Activated CD8-positive, alpha-beta memory T cell treated with anti-CD3 and anti-CD28 coated beads, Interleukin-2, amount 10 ng/mL, durations not matched to agents 7 days and 5 days (primary cell): Measurements from ENCODE around the gene SLC16A8. TPM values are rescaled to one million over a fixed set of nuclear protein-coding genes. Genes with fewer than 3 reads are reported as not detected.

ENCODE experiments used
- ATAC-seq: fragments of 150-1000 bp; cut with Tn5 transposase; one replicate; pipeline ENCODE4 v1.10.0; 2021; ENCODE audit warnings: moderate library complexity
- CTCF ChIA-PET: fragments of 350-600 bp; sonication (Branson Sonifier 250); formaldehyde crosslinking; loops from one replicate; lab custom pipeline; 2021; ENCODE audit warnings: antibody characterized with exemption; lab: Charles Lee
- DNase-seq: peaks from one replicate; pipeline ENCODE4 v3.0.0-alpha.2; 2020
- H3K27ac Mint-ChIP-seq: one replicate; pipeline ENCODE4 v1.8.0; 2021; ENCODE audit warnings: mild to moderate bottlenecking, mixed read lengths
- H3K27me3 Mint-ChIP-seq: one replicate; pipeline ENCODE4 v1.8.0; 2021; ENCODE audit warnings: mixed read lengths
- H3K36me3 Mint-ChIP-seq: one replicate; pipeline ENCODE4 v1.8.0; 2021; ENCODE audit warnings: mild to moderate bottlenecking, mixed read lengths
- H3K4me1 Mint-ChIP-seq: one replicate; pipeline ENCODE4 v1.8.0; 2021; ENCODE audit warnings: mixed read lengths
- H3K4me3 Mint-ChIP-seq: one replicate; pipeline ENCODE4 v1.8.0; 2021; ENCODE audit warnings: mild to moderate bottlenecking, moderate library complexity, mixed read lengths
- H3K9me3 Mint-ChIP-seq: one replicate; pipeline ENCODE4 v1.8.0; 2022; ENCODE audit warnings: low read depth, mixed read lengths
- total RNA-seq, 2 experiments: library from RNA; stranded (reverse); gene quantifications; one replicate each; pipeline ENCODE4 v1.2.3, GENCODE V29; 2021

The SLC16A8 gene
- total RNA-seq = not detected

- Mint-ChIP-seq H3K9me3 (no peaks in the 10 kb centered on the region), H3K27me3 (peaks cover 40% of the 10 kb centered on the region), H3K4me3 (no peak within 1 kb of the TSS), H3K4me1 (peaks cover 4% of the 10 kb centered on the region), H3K36me3 (no peaks in the 10 kb centered on the region), H3K27ac (no peak within 1 kb of the TSS)
- ATAC-seq = no peak
- no peak for DNase-seq
- CTCF ChIA-PET = interaction anchor here (0.6 kb wide), 1 partner anchor 21 kb away, joined by 3 read pairs; no protein-coding TSS in a partner anchor
These were observed at the start of gene SLC16A8 for GRCh38 chr22:38083931-38084631. Gene SLC16A8 (minus strand): TSS chr22:38084184. CDS start chr22:38082873, 1,311 bp downstream.

DNA sequence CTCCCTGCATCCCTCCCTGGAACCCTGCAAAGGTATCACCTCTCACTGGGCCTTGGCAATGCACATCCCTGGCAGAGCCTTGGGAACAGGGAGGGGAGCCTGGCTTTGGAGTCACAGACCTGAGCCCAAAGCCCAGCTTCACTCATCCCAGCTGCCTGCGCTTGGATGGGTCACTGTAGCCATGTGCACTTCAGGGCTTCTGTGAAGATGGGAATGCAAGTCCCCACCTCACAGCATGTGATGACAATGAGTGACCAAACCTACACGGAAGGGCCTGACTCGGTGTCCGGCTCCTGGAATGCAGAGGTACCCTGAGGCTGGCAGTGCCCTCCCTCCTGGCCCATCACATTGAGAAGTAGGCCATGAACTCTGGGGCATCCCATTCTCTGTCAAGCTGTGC, 49.3 kb upstream of the SLC16A8 start:
- Mint-ChIP-seq H3K4me1 (peaks cover 5% of the 10 kb centered on the region), H3K36me3 (peaks cover 2% of the 10 kb centered on the region), H3K4me3 (no peak overlapping the region), H3K9me3 (no peaks in the 10 kb centered on the region), H3K27me3 (no peaks in the 10 kb centered on the region), H3K27ac (no peak overlapping the region)
- no peak for ATAC-seq
- CTCF ChIA-PET = no interaction called here
- DNase-seq = no peak

- H3K9me3 Mint-ChIP-seq = no peaks in the 10 kb centered on the region
- no peak overlapping the region for H3K27ac Mint-ChIP-seq
- no peak for ATAC-seq
- peaks cover 2% of the 10 kb centered on the region for H3K36me3 Mint-ChIP-seq
- peaks cover 5% of the 10 kb centered on the region for H3K4me1 Mint-ChIP-seq
- no peak for DNase-seq
- H3K4me3 Mint-ChIP-seq = no peak overlapping the region
- CTCF ChIA-PET = no interaction called here
- no peaks in the 10 kb centered on the region for H3K27me3 Mint-ChIP-seq
These were observed 48.8 kb upstream of the SLC16A8 start for GRCh38 chr22:38132794-38133193.

GRCh38 chr22:38132136-38132535, 48.2 kb upstream of the SLC16A8 start:
- CTCF ChIA-PET = no interaction called here
- Mint-ChIP-seq H3K27ac (no peak overlapping the region), H3K9me3 (no peaks in the 10 kb centered on the region), H3K4me3 (no peak overlapping the region), H3K4me1 (peaks cover 5% of the 10 kb centered on the region), H3K27me3 (no peaks in the 10 kb centered on the region), H3K36me3 (peaks cover 2% of the 10 kb centered on the region)
- ATAC-seq = no peak
- no peak for DNase-seq

GRCh38 chr22:38131399-38131798, 47.4 kb upstream of the SLC16A8 start:
- H3K4me1 Mint-ChIP-seq = peaks cover 5% of the 10 kb centered on the region
- H3K27ac Mint-ChIP-seq = no peak overlapping the region
- H3K36me3 Mint-ChIP-seq = peaks cover 2% of the 10 kb centered on the region
- ATAC-seq = no peak
- DNase-seq = no peak
- CTCF ChIA-PET = interaction anchor here (0.9 kb wide), 1 partner anchor 17 kb away, joined by 3 read pairs; no protein-coding TSS in a partner anchor
- H3K4me3 Mint-ChIP-seq = no peak overlapping the region
- H3K27me3 Mint-ChIP-seq = no peaks in the 10 kb centered on the region
- no peaks in the 10 kb centered on the region for H3K9me3 Mint-ChIP-seq

GRCh38 chr22:38129856-38130255, 45.9 kb upstream of the SLC16A8 start:
- DNase-seq (no peak), ATAC-seq (no peak)
- no peaks in the 10 kb centered on the region for H3K9me3 Mint-ChIP-seq
- peaks cover 2% of the 10 kb centered on the region for H3K36me3 Mint-ChIP-seq
- CTCF ChIA-PET = interaction anchor here (0.9 kb wide), 1 partner anchor 78 kb away, joined by 3 read pairs; no protein-coding TSS in a partner anchor
- no peak overlapping the region for H3K4me3 Mint-ChIP-seq
- H3K27ac Mint-ChIP-seq = no peak overlapping the region
- H3K27me3 Mint-ChIP-seq = no peaks in the 10 kb centered on the region
- no peaks in the 10 kb centered on the region for H3K4me1 Mint-ChIP-seq

GRCh38 chr22:38129021-38129420, 45.0 kb upstream of the SLC16A8 start:
- no peak for DNase-seq
- Mint-ChIP-seq H3K27ac (no peak overlapping the region), H3K9me3 (no peaks in the 10 kb centered on the region), H3K36me3 (no peaks in the 10 kb centered on the region), H3K27me3 (no peaks in the 10 kb centered on the region), H3K4me1 (peaks cover 5% of the 10 kb centered on the region), H3K4me3 (no peak overlapping the region)
- no peak for ATAC-seq
- CTCF ChIA-PET = no interaction called here

DNA sequence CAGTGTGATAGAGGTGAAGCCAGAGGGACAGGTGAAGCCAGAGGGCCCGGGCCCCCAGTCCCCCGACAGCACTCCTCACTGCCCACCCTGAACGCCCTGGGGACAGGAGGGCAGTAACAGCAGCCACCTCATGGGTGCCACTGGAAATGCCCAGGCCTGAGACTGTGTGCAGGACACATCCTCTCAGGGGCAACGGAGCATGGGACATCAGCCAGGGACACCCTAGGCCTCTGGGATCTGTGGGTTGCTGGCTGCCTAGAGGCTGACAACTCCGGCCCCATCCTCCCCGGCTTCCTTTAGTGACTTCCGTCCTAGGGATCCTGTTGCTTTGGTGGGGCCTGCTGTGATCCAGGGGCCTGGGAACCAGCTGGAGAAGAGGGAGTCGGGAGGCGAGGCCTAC, 43.9 kb upstream of the SLC16A8 start:
- DNase-seq (no peak), ATAC-seq (no peak)
- H3K4me1 Mint-ChIP-seq = peaks cover 5% of the 10 kb centered on the region
- H3K27ac Mint-ChIP-seq = no peak overlapping the region
- H3K36me3 Mint-ChIP-seq = no peaks in the 10 kb centered on the region
- CTCF ChIA-PET = no interaction called here
- H3K9me3 Mint-ChIP-seq = no peaks in the 10 kb centered on the region
- no peak overlapping the region for H3K4me3 Mint-ChIP-seq
- H3K27me3 Mint-ChIP-seq = no peaks in the 10 kb centered on the region

- Mint-ChIP-seq H3K4me3 (no peak overlapping the region), H3K27me3 (no peaks in the 10 kb centered on the region), H3K27ac (no peak overlapping the region), H3K36me3 (no peaks in the 10 kb centered on the region), H3K9me3 (no peaks in the 10 kb centered on the region), H3K4me1 (peaks cover 5% of the 10 kb centered on the region)
- ATAC-seq = no peak
- no peak for DNase-seq
- CTCF ChIA-PET = interaction anchor here (1.5 kb wide), 1 partner anchor 13 kb away, joined by 3 read pairs; no protein-coding TSS in a partner anchor
These were observed 43.1 kb upstream of the SLC16A8 start for GRCh38 chr22:38126928-38127668.

DNA sequence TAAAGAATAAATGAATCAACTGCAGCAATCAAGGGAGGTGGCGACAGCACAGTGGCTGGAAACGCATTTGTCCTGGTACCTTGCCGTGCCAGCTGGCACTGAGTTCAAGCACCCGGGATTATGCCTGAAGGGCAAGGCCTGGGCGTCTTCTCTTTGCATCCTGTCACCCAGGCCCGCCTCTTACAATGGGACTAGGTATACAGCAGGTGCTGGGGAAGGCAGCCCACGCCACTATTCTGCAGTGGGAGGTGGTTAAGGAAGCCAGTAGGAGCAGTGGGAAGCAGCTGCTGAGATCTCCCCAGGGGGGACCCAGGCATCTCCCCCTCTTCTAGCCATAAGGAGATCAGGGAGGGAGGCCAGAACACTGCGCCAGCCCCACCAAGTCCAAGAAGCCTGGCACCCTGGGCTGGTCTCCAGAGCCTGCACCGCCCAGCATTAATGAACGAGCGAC, 41.8 kb upstream of the SLC16A8 start:
- ATAC-seq (no peak), DNase-seq (no peak)
- H3K27ac Mint-ChIP-seq = no peak overlapping the region
- H3K4me1 Mint-ChIP-seq = peaks cover 5% of the 10 kb centered on the region
- no peaks in the 10 kb centered on the region for H3K36me3 Mint-ChIP-seq
- CTCF ChIA-PET = interaction anchor here (1.5 kb wide), 1 partner anchor 11 kb away, joined by 3 read pairs; no protein-coding TSS in a partner anchor
- H3K9me3 Mint-ChIP-seq = no peaks in the 10 kb centered on the region
- H3K4me3 Mint-ChIP-seq = no peak overlapping the region
- H3K27me3 Mint-ChIP-seq = no peaks in the 10 kb centered on the region

DNA sequence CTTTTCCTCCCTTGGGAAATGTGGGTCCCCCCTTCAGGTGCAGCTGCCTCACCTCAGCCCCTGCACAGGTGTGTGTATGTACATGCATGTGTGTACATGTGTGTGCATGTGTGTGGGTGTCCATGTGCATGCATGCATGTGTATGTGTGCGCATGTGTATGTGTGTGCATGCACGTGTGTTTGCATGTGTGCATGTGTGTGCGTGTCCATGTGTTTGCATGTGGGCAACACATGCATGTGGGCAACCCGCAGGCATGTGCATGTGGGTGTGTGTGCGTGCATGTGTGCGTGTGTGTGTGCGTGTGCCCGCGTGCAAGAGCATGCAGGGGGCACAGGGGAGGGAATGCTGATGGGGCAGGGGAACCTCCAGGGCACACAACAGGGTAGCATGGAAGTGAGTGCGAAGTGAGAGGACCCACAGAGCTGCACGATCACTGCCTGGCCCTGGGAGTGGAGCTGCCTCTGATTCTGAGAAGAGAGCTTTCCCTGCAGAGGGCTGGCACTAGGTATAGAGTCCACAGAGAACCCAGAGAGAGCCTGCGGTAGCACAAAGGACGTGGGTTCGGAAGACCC, 41.1 kb upstream of the SLC16A8 start:
- Mint-ChIP-seq H3K27me3 (no peaks in the 10 kb centered on the region), H3K36me3 (no peaks in the 10 kb centered on the region), H3K27ac (no peak overlapping the region), H3K4me3 (no peak overlapping the region), H3K4me1 (peaks cover 5% of the 10 kb centered on the region), H3K9me3 (no peaks in the 10 kb centered on the region)
- DNase-seq (no peak), ATAC-seq (no peak)
- CTCF ChIA-PET = interaction anchor here (0.6 to 3.1 kb wide), 2 partner anchors 11 to 25 kb away, joined by 3 to 10 read pairs; no protein-coding TSS in a partner anchor

DNA sequence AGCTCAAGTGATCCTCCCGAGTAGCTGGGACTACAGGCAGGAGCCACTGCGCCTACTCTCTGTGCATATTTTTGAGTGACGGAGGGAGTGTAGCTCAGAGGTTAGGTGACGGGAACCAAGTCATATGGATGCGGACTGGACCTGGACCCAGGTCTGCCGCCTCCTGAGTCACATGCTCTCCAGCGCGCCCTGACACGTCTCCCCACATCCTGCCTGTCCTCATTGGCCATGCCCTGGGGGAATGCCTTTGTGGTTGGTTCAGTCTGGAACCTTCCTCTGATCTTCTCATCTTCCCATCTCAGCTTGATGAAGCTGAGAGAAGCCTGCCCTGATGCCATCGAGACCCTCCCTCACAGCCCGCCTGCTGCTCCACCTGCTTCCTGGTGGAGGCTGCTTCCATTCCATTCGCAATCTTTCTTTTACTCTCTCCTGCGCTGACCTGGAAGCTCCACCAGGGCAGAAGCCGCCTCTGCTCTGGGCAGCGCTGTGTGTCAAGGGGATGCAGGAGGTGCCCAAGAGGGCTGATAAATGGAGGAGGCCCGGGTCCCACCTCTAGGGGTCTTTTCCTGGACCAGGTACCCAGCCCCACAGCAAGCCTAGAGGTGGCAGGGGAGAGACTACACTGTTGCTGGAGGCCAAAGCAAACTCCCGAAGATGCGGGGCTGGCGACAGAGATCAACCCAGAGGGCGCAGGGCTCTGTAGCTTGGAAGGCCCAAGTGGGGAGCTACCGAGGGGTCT, 40.4 kb upstream of the SLC16A8 start:
- peaks cover 7% of the 10 kb centered on the region for H3K4me1 Mint-ChIP-seq
- H3K36me3 Mint-ChIP-seq = no peaks in the 10 kb centered on the region
- ATAC-seq (no peak), DNase-seq (no peak)
- H3K4me3 Mint-ChIP-seq = no peak overlapping the region
- CTCF ChIA-PET = interaction anchor here (0.6 to 3.1 kb wide), 2 partner anchors 10 to 24 kb away, joined by 3 to 10 read pairs; no protein-coding TSS in a partner anchor
- H3K27ac Mint-ChIP-seq = peak overlapping the region; percentile 1
- no peaks in the 10 kb centered on the region for H3K9me3 Mint-ChIP-seq
- H3K27me3 Mint-ChIP-seq = no peaks in the 10 kb centered on the region

DNA sequence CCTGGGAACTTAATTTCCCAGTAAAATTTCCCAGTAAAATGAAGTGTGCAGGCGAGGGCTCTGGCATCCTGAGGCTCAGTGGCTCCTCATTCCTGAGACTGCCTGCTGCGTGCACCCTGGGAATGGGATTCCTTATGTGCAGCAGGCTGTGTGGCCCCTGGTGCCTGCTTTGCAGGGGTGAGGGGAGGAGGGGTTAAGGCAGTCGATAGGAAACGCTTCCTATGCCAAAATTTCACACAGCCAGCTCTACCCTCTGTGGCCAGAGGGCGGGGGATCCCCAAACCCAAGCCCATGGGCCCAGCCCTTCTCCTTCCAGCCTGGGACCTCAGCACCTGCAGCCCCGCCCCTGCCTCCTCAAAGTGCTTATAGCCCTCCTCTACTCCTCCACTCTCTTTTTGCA, 38.6 kb upstream of the SLC16A8 start:
- Mint-ChIP-seq H3K4me1 (peaks cover 7% of the 10 kb centered on the region), H3K4me3 (no peak overlapping the region), H3K36me3 (no peaks in the 10 kb centered on the region), H3K27me3 (no peaks in the 10 kb centered on the region), H3K27ac (no peak overlapping the region), H3K9me3 (no peaks in the 10 kb centered on the region)
- ATAC-seq (no peak), DNase-seq (no peak)
- CTCF ChIA-PET = interaction anchor here (1.4 to 3.1 kb wide), 2 partner anchors 8 to 22 kb away, joined by 4 to 10 read pairs; no protein-coding TSS in a partner anchor
